HS-27A (cell line): Measurements from ENCODE around the gene UBLCP1.

Source experiments
- DNase-seq: peaks from one replicate; pipeline ENCODE4 v3.0.0-alpha.2; 2012; ENCODE audit warnings: low read depth, missing footprints

UBLCP1 gene

DNA sequence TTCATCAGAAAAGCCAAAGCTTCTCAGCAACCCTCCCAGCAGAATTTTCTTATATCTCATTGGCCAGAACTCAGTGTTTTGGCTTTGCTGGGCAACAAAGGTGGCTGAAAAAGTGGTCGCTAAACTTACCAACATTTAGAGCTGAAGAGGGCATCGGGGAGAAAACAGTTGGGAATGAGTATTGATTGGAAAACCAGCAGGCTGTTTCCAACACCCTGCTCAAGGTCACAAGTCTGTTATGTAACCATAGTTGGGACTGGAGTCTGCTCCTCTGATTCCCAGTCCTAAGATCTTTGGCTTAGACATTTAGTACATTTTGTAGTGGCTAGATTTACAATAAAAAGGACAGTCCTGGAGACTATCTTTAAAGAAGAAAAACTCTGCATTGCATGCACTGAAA lies 50.1 kb downstream of the UBLCP1 start:
- no peak for DNase-seq

DNA sequence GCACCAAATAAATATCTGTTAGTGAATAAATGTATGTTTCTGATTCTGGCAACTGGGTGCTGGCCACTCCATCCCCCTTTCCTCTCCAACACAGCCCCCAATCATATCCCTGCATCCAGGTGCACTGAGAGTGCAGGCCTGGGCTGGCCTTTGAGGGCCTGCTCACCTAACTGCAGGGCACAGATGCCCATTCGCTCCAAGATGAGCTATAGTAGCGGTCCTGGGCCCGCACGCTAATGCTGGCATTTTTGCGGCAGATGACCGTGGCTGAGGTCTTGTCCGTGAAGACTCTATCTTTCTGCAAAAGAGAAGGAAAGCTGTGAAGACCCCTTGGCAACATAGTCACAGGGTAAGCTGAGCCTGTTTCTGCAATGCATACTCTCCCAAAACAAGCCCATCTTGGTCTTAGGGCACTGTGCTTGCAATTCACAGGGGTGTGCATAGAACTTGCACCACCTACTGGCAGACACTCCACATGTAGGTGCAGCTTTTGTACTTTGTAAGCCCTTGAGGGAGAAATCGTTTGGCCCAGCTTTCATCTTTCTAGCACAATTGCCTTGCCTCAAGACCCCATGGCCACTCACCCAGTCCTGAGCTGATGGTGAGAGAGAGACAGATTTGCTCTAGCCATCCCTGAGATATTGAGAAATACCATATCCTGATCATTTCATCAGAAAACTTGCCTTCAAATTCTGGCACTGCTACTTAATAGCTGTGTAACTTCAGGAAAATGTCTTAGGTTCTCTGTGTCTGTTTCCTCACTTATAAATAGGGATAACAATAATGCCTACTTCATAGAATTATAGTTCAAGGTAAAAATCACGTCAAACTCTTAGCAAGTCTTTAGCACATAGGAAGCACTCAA lies 53.7 kb downstream of the UBLCP1 start:
- DNase-seq = no peak

DNA sequence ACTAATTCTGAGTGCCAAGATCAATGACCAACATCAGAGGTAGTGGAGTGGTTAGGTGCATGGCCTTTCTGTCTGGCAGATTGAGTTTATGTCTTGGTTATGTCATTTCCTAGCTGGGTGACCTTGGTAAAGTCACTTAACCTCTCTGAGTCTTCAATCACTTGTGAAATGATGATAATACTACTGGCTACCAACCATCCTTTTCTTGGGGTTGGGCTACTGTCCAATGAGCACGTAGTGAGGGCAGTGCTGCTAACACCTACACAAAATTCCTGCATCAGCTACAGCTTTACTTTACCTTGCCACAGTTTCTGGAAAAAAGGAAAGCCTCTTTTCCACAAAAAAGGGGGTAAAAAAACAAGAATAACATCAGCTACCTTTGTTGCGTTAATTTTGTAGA lies 54.8 kb downstream of the UBLCP1 start:
- DNase-seq = no peak

DNA sequence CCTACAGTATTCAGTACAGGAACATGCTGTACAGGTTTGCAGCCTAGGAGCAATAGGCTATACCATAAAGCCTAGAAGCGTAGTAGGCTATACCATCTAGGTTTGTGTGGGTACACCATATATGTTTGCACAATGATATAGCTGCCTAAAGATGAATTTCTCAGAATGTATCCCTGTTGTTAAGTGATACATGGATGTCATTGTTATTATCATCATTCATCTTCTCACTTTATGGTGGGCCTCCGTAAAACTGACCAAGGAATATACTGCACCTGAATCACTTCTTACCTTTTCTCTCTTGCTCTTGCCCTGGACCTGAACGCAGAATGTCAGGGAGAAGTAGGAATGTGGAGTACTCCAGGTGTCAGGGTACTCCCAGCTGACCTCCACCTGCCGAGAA lies 55.4 kb downstream of the UBLCP1 start:
- DNase-seq = no peak

GRCh38 chr5:159319363-159319762 lies 56.3 kb downstream of the UBLCP1 start:
- DNase-seq = no peak

- DNase-seq = no peak
Measured at GRCh38 chr5:159319832-159320231, 56.7 kb downstream of the UBLCP1 start.

DNA sequence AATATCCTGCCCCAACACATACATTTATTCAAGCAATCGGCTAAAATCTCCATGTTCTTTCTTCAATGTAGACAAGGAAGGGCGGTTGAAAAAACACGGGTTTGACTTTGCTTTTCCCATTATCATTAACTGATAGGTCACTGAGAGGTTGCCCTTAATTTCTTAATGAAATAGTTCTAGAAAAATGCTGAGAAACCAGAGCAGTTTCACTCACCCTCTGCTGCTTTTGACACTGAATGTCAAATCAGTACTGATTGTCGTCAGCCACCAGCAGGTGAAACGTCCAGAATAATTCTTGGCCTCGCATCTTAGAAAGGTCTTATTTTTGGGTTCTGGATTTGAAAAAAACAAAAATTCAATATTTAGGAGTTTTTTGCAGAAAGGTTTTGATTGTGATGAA lies 59.1 kb downstream of the UBLCP1 start:
- DNase-seq = no peak

DNA sequence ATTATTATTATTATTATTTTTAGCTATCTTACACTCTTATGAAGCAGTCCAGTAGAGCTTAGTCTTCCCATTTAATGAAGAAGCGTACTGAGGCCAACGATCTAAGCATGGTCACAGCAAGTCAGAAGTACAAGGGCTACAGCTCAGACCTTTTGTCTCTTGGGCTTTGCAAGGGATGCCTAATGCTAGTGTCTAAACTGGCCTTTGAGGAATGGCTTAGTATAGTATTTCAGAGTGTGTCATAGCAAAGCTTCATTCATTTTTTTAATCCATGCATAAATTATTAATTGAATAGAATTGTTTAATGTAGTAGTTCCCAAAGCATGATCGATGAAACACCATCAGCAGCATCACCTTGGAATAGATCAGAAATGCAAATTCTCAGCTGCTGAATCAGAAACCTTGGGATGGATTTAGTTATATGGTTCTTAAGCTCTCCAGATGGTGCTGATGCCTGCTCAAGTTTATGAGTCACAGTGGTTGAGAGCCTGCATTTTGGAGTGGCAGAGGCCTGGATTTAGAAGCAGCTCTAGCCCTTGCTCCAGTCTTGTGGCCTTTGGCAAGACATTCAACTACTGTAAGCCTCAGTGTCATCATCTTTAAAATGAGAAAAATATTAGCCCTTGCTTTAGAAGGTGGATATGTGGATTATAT lies 61.1 kb downstream of the UBLCP1 start:
- peak; percentile 55 for DNase-seq

- DNase-seq = no peak
Measured at GRCh38 chr5:159324986-159325385, 61.9 kb downstream of the UBLCP1 start.

GRCh38 chr5:159330131-159330800 lies 67.2 kb downstream of the UBLCP1 start, which contains the start of gene IL12B:
TSS of gene IL12B (minus strand) at chr5:159330487. CDS start at chr5:159326782, 3,705 bp downstream.
- no peak for DNase-seq

DNA sequence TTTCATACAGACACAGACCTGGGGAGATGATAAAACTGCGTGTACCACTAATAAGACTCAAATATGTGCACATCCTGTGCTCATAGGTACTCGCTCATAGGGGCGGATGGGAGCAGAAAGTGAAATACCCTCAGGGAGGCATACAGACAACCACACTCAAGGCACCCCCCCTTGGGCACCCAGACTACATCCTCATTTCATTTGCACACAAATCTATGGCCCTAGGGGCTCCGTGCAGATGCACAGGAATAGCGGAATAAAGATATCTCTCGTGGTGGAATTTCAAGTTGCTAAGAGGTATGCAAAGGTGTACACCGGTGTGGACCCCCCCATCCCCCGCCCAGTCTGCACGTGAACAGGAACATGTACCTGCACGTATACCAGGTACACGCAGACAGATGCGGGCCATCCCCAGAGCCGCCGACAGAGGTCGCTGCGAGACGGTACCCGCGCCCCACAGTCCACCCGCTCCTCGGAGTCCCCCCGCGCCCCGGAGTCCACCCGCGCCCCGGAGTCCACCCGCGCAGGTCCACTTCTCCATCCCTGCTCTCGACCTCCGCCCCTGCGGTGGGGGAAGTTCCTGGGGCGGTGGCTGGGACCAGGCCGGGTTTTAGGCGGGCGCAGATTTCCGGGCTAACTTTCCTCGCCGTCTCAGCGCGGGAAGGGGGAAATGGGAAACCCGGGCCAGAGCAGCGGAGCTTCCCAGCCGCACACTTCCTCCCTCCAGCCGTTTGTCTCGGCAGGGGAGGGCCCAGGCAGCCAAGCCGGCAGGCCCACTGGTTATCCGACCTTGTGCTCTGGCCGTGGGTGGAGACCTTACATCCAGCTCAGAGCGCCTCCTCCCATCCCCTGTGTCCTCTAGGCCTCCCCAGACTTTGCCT lies 68.2 kb downstream of the UBLCP1 start:
- DNase-seq = no peak

DNA sequence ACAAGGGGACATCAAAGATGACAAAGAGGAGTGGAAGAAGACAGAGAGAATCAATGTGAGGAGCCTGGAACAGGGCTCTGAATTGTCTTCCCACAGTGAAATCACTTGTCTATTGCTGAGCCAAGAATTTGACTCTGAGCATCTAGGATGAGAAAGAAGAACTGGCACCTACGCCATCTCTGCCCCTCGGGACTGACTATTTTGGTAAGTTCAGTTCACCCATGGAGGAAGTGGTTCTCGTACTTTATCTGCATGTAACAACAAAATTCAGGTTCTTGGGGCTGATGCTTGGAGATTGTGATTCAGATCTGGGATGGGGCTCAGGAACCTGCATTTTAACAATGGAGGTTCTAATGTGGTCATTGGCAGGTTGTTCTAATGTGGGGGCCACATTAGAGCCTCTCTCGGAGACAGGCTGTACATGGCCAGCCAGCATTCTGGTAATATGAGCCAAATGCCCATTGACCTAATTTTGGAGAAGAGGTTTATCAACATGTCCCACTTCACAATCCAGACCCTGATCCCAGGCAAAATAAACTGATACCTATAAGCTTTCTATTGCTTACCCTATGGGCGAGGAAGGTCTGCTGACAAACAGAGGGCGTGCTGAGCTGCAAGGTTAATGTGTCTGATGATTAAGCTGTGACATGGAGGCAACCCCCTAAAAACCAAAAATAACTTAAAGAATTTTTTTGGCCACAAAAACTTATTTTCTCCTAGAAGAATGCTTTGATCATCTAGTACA lies 69.9 kb downstream of the UBLCP1 start:
- no peak for DNase-seq

DNA sequence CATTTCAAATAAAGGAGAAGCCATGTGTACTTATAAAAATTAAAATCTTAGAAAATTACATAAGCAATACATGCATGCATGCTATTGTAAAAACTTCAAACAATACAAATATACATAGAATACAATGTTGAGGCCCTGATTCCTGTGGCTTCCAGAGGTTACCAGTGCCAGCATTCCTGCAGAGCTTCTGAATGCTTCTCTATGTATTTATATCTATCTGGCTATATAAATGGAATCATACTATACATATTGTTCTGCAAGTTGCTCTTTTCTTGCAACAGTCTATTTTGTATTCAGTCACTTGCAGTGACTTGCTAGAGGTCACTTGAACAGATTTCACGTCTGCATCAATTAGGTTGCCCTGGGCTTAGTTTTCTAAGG lies 70.4 kb downstream of the UBLCP1 start:
- no peak for DNase-seq
